ENCODE results near the gene KMT2C. TPM values are rescaled to one million over a fixed set of nuclear protein-coding genes. Genes with fewer than 3 reads are reported as not detected.
A peak's percentile ranks its signal among the peaks of the same experiment; 100 is the strongest.

Gene KMT2C
- total RNA-seq, 1 donor from 2014 or later: 99.0 TPM

DNA sequence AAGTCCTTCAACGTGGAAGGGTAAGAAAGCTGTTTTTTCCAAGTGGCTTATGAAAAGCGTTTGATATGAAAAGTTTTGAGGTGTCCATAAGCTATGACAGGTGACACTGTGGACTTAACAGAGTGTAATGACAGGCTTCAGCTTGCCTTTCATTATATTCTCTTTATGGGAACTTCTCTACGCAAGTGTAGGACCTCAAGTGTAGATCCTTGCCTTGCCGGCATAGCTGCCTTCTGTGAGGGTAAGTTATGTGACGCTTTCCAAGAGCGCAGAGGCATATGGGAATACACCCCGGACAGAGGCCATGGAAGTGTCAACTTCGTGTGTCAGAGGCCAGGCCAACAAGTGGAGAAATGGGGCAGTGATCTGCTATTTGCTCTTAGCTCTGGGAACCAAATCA lies 318.4 kb downstream of the KMT2C start:
- TF ChIP-seq, protein P1, sequence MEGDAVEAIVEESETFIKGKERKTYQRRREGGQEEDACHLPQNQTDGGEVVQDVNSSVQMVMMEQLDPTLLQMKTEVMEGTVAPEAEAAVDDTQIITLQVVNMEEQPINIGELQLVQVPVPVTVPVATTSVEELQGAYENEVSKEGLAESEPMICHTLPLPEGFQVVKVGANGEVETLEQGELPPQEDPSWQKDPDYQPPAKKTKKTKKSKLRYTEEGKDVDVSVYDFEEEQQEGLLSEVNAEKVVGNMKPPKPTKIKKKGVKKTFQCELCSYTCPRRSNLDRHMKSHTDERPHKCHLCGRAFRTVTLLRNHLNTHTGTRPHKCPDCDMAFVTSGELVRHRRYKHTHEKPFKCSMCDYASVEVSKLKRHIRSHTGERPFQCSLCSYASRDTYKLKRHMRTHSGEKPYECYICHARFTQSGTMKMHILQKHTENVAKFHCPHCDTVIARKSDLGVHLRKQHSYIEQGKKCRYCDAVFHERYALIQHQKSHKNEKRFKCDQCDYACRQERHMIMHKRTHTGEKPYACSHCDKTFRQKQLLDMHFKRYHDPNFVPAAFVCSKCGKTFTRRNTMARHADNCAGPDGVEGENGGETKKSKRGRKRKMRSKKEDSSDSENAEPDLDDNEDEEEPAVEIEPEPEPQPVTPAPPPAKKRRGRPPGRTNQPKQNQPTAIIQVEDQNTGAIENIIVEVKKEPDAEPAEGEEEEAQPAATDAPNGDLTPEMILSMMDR (IDR thresholded peaks at IDR 0.05): no peak
- intact Hi-C loops (cut with DNase I): no loop called here
- no peaks in the 10 kb centered on the region for H3K27me3 ChIP-seq
- ATAC-seq: no peak
- peaks cover 86% of the 10 kb centered on the region for H3K36me3 ChIP-seq
- H3K4me1 ChIP-seq: peaks cover 5% of the 10 kb centered on the region
- no peak overlapping the region for H3K4me3 ChIP-seq
- no peak for DNase-seq
- H3K9me3 ChIP-seq: no peaks in the 10 kb centered on the region
- no peak overlapping the region for H3K27ac ChIP-seq

DNA sequence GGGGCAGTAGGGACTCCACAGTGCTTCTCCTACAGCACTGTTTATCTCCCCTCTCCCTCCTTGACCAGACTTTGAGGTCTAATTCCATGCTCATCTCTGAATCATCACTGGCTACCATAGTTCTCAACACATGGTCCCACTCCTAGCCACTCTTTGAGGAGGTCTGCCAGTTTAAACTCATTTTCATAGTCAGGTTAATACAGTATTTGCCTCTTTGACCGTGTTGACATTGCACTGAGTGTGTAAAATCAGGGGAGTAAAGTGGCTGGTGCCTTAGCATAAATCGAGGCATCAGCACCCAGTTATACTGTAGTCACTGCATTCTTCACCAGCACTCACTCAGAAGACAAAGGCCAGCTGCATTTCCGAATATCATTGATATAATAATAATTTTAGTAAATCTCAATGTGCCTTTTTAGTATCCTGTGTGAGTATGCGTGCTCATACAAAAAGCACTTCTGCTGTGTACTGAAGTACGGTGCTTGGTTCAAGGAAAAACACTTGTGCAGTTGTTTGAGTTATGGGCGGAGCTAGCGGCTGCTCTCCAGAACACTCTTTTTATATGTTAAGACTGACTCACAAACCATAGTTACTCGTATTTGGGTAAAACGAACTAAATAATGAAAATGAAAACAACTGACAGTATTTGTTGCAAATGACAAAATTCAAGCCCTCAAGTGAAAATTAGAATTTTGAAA lies 320.6 kb downstream of the KMT2C start:
- no peak overlapping the region for H3K27ac ChIP-seq
- DNase-seq: no peak
- ATAC-seq: peak; percentile 91

DNA sequence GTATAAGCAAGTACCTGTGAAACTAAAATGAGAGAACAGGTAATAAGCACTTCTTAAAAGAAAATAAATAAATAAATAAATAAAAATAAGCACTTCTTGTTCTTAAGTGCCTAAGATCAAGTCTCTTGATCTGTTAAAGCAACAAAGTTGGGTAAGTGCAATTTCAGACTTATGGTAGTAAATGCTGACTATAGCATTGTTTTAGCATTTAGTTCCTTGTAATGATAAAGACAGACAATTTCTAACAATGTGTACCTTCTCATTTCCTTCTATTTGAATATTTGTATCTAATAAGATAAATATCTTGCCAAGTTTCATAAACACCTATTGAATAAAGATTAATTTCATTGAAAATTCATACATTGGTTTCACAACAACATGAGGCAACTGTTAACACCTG lies 323.0 kb downstream of the KMT2C start:
- Histone ChIP-seq H3K36me3 (peaks cover 50% of the 10 kb centered on the region), H3K27ac (no peak overlapping the region), H3K9me3 (no peaks in the 10 kb centered on the region), H3K4me3 (no peak overlapping the region), H3K4me1 (peaks cover 5% of the 10 kb centered on the region), H3K27me3 (no peaks in the 10 kb centered on the region)
- ATAC-seq: no peak
- TF ChIP-seq, protein P1 (IDR thresholded peaks at IDR 0.05): no peak
- intact Hi-C loops (cut with DNase I): no loop called here
- no peak for DNase-seq

More for the DNA sequence above, 320.6 kb downstream of the KMT2C start:
- Histone ChIP-seq H3K27me3 (no peaks in the 10 kb centered on the region), H3K36me3 (peaks cover 65% of the 10 kb centered on the region), H3K4me1 (peaks cover 5% of the 10 kb centered on the region), H3K9me3 (no peaks in the 10 kb centered on the region), H3K4me3 (no peak overlapping the region)
- TF ChIP-seq, protein P1 (IDR thresholded peaks at IDR 0.05): no peak
- intact Hi-C loops (cut with DNase I): no loop called here

DNA sequence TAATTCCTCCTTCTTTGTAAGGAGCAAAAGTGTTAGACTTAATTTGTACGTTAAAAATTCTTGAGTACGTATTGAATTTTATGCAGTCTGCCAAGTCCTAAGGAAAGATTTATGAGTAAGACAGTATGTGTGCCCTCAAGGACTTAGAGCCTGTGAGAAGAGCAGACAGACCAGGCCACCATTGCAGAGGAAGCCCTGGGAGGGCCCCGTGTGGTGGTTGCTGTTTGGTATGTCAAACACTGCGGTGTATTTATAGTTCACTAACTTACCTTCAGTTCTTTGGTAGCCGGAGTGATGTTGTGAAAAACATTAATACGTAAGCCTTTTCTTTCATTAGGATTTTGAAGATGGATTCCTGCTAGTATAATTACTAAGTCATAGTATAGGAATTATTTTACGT lies 327.4 kb downstream of the KMT2C start:
- Histone ChIP-seq H3K4me3 (no peak overlapping the region), H3K9me3 (no peaks in the 10 kb centered on the region), H3K27me3 (no peaks in the 10 kb centered on the region), H3K4me1 (no peaks in the 10 kb centered on the region), H3K27ac (no peak overlapping the region), H3K36me3 (peaks cover 50% of the 10 kb centered on the region)
- TF ChIP-seq, protein P1 (IDR thresholded peaks at IDR 0.05): no peak
- intact Hi-C loops (cut with DNase I): no loop called here
- ATAC-seq: no peak
- DNase-seq: no peak

DNA sequence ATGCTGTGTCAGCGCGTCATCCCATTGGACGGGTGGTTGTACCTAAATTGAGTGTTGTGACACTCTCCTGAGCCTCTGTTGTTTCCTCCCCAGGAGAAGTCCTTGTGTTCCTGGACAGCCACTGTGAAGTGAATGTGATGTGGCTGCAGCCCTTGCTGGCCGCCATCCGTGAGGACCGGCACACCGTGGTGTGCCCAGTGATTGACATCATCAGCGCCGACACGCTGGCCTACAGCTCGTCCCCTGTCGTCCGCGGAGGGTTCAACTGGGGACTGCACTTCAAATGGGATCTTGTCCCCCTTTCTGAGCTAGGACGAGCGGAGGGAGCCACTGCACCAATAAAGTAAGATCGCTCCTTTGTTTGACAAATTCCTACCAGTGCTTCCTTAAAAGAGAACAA lies 327.9 kb downstream of the KMT2C start:
- Histone ChIP-seq H3K9me3 (no peaks in the 10 kb centered on the region), H3K36me3 (peaks cover 50% of the 10 kb centered on the region), H3K27me3 (no peaks in the 10 kb centered on the region), H3K4me1 (no peaks in the 10 kb centered on the region), H3K4me3 (no peak overlapping the region), H3K27ac (no peak overlapping the region)
- intact Hi-C loops (cut with DNase I): no loop called here
- DNase-seq (no peak), ATAC-seq (no peak)
- TF ChIP-seq, protein P1 (IDR thresholded peaks at IDR 0.05): no peak

DNA sequence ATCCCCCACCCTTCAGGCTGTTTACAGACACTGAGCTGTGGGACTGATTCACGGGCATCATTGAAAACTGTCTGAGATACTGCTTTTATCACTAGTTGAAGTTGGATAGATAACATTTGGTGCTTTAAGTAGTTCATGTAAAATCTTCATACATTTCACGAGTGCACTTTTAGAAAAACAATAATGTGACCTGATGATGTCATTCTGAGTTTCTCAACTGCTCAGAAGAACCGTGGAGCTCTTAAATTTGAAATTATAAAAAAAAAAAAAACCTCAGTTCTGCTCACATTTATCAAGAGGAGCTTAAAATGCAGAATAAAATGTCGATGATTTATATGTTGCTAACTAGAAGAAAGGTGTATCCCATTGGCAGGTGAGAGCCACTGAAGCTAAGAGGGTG lies 328.8 kb downstream of the KMT2C start:
- no peak for ATAC-seq
- TF ChIP-seq, protein P1 (IDR thresholded peaks at IDR 0.05): no peak
- H3K36me3 ChIP-seq: peaks cover 49% of the 10 kb centered on the region

More for the DNA sequence above, 328.8 kb downstream of the KMT2C start:
- no peak overlapping the region for H3K27ac ChIP-seq
- intact Hi-C loops (cut with DNase I): no loop called here
- DNase-seq: no peak
- H3K4me3 ChIP-seq: no peak overlapping the region
- H3K9me3 ChIP-seq: no peaks in the 10 kb centered on the region
- no peaks in the 10 kb centered on the region for H3K4me1 ChIP-seq
- H3K27me3 ChIP-seq: no peaks in the 10 kb centered on the region
